ENCODE results near the gene SLITRK5.

SLITRK5 gene, protein sequence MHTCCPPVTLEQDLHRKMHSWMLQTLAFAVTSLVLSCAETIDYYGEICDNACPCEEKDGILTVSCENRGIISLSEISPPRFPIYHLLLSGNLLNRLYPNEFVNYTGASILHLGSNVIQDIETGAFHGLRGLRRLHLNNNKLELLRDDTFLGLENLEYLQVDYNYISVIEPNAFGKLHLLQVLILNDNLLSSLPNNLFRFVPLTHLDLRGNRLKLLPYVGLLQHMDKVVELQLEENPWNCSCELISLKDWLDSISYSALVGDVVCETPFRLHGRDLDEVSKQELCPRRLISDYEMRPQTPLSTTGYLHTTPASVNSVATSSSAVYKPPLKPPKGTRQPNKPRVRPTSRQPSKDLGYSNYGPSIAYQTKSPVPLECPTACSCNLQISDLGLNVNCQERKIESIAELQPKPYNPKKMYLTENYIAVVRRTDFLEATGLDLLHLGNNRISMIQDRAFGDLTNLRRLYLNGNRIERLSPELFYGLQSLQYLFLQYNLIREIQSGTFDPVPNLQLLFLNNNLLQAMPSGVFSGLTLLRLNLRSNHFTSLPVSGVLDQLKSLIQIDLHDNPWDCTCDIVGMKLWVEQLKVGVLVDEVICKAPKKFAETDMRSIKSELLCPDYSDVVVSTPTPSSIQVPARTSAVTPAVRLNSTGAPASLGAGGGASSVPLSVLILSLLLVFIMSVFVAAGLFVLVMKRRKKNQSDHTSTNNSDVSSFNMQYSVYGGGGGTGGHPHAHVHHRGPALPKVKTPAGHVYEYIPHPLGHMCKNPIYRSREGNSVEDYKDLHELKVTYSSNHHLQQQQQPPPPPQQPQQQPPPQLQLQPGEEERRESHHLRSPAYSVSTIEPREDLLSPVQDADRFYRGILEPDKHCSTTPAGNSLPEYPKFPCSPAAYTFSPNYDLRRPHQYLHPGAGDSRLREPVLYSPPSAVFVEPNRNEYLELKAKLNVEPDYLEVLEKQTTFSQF

DNA sequence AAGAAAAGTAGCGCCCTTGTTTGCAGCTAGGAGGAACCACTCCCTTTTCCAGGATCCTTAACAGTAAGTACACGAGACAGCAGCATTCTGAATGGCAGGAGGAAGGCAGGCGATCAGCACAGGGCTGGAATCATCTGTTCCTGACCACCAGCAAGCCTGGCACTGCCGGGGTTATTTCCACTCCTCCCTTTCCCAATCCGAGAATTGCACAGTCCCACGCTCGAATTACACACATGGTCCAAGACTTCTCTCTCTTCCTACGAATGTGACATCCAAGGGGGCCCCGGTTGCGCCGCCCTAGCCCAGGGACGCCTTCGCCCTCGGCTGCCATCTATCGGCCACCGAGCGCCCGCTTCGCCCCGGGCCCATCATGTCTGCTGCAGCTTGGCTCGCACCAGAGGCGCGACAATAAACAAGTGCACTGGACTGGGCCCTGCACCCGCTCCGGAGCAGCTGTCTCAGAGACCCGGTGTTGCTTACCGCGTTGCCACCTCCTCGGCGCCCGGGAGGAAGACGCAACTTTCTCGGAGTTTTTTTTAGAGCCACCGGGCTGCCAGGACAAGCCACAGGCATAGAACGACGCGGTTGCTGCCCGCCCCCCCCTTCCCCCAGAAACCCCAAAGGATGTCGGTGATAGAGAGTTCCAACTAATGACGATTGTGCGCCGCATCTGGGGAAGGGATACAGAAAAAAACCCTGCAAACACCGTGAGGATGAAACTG lies at the start of gene SLITRK5:
Gene SLITRK5, plus strand, starts transcription at position 341 of the 722 bp plus-strand sequence. CDS start 4,018 bp downstream, outside the sequence.
- DNase-seq = peak; percentile 46

DNA sequence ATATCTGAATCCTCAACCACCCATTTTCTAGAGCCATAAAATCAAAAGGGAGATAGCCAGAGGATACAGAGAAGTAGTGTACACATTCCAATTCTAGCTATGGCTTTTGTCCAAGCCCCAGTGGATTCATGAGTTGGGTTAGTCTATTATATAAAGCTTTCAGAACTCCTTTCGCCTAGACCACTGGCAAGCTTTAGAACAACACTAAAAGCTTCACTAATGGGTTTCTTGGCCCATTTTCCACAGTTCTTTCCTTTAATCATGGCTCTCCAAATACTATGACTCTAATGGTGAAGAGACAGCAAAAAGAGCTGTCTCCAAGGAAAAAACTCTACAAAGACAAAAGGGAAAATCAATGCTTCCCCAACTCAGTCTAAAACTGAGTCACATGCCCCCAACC lies 48.2 kb upstream of the SLITRK5 start:
- no peak for DNase-seq

DNA sequence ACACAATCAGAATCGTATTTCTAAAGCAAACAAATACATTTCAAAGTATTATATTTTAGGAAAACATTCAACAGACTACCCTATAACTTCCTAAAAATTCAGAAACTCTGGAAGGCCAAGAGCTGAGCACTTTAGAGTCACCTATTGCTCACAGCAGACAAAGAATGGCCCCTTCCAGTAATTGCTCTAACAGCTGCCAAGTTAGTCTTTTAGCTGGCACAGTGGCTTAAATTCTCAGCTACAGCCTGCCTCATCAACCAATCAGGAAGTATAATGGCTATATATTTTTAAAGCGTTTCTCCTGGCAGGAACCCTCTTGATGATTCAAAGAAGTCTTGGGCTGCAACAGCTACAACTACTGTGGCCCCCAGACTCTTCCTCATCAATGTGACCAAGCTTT lies 14.9 kb upstream of the SLITRK5 start:
- DNase-seq = no peak

DNA sequence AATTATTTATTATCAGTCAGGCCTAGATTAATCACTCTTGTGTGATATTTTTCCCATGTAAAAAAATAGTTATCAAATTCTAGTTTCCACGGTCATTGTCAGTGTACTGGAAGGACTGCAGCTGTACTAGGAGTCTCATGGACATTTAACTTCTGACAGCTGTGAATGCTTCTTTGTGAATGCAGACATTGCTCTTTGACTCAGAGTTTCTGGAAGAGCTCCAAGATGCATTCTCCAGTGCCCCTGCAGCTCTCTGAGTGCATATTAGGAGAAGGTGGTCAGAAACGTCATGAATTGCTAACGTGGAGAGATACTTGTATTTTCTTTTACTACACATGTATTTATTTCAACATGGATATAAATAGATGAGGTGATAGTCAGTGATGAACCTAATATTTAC lies 9.7 kb upstream of the SLITRK5 start:
- DNase-seq = no peak

DNA sequence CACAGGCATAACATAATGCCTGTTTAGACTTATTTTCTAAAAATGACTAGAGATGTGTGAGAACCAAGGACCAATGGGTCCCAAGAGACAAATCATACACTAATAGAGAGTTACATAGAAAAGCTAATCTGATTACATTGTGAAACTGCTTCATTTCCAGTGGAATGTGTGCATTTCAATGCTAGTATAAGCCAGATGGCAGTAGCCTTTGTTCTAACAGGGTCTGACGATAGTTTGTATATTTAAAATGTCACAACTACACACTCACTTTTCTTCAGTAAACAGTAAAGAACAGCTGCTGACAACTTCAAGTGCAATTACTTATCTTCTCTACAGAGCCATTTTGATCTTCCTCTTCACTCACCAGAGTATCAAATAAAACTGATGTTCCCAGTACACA lies 4.3 kb upstream of the SLITRK5 start:
- DNase-seq = no peak

DNA sequence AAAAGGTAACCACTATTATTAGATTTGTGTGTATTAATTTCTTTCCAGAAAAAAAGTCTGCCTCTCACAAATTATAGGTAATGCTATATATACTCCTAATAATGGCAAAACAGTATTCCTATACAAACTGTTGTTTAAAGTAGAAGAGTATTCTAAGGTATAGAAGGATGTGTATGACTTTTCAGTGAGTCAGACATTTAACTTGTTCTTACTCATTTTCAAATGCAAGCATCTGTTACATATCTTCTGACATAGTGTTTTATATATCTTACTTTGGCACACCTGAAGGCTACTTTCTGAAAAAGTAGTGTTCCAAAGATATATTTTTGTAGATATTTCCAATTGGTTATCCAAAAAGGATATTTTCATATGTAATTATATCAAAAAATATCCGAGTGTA lies 3.5 kb upstream of the SLITRK5 start:
- DNase-seq = no peak

DNA sequence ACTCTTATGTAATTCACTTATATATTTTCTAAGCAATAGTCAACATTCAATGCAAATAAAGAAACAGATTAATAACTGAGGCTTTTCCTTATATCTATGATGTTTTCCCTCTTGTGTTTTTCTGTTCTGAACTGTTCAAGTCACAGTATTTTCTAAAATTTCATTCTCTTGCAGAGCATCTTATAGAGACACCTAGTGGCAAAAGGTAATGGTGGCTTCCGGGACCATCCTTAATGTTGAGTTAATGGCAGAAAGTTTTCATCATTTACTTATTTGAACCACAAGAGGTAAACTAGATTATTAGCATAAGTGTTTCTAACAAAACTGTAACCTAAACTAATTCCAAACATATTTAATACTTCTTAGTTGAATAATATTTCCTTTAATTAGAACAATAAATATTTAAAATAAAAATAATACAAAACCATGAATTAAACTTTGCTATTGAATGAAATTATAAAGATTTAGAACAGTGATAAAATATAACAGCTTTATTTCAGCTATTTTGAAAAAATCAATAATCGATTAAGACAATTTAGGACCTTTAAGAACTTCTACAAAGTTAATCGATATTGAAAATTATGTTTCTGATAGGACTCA lies 1.7 kb upstream of the SLITRK5 start:
- DNase-seq = no peak

DNA sequence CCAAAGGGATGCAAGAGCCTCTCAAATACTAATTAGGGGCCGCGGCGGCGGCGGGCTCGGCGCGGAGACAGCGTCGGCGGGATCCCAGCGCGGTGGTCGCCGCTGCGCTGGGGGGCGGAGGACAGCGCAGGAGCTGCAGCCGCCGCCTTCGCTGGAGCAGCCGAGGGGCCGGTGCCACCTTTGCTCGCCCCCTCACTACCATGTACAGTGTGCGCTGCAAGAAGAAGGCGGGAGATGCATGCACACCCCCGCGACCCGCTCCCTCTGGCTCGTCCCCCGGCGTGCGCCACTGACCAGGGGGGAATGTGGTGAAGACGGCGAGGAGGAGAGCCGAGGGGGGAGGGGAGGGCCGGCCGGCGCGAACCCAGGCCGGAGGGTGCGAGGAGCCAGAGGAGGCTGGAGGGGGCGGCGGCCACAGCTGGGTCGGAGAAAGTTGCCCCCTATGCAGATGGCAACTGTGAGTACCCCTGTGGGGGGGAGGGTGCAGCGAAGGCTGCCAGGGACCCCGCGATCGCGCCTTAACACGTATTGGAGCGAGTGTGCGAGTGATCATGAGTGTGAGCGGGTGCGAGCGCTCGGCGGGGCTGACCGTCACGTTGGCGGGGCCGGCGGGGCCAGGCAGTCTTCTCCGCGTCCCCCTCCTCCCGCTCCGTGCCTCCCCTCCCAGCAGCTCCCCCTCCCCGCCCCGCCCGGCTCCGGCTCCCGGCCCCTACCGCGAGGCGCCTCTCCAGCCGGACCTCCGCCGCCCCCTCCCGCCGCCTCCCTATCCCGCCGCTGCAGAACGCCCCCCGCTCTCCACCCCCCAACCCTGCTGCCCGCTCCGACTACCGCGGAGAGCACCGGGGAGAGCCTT lies 808 bp downstream of the SLITRK5 start:
- DNase-seq = no peak

DNA sequence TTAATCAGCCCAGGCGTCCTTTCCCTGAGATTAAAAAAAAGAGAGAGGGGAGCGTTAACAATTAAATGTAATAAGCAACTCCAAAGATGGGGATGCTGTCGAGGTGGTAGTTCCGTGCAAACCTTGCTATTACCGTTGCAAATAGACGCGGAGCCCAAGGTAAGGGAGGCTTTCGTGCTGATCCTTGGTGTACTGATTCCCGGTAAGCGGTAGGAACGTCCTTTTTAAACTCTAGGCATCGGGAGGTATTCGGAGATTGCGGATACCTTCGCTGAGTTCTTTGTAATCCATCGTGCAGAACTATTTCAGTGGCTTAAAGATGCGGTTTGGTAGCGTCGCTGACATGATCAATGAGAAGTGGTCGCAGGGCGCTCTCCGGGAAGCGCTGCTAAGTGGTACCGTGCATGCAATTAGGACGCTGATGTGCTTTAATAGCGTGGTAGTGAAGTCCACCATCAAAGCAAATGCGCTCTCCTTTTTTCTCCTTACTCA lies 3.1 kb downstream of the SLITRK5 start:
- DNase-seq = no peak

DNA sequence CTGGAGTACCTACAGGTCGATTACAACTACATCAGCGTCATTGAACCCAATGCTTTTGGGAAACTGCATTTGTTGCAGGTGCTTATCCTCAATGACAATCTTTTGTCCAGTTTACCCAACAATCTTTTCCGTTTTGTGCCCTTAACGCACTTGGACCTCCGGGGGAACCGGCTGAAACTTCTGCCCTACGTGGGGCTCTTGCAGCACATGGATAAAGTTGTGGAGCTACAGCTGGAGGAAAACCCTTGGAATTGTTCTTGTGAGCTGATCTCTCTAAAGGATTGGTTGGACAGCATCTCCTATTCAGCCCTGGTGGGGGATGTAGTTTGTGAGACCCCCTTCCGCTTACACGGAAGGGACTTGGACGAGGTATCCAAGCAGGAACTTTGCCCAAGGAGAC lies 4.7 kb downstream of the SLITRK5 start:
- no peak for DNase-seq

DNA sequence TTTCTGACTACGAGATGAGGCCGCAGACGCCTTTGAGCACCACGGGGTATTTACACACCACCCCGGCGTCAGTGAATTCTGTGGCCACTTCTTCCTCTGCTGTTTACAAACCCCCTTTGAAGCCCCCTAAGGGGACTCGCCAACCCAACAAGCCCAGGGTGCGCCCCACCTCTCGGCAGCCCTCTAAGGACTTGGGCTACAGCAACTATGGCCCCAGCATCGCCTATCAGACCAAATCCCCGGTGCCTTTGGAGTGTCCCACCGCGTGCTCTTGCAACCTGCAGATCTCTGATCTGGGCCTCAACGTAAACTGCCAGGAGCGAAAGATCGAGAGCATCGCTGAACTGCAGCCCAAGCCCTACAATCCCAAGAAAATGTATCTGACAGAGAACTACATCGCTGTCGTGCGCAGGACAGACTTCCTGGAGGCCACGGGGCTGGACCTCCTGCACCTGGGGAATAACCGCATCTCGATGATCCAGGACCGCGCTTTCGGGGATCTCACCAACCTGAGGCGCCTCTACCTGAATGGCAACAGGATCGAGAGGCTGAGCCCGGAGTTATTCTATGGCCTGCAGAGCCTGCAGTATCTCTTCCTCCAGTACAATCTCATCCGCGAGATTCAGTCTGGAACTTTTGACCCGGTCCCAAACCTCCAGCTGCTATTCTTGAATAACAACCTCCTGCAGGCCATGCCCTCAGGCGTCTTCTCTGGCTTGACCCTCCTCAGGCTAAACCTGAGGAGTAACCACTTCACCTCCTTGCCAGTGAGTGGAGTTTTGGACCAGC lies 5.3 kb downstream of the SLITRK5 start:
- no peak for DNase-seq

DNA sequence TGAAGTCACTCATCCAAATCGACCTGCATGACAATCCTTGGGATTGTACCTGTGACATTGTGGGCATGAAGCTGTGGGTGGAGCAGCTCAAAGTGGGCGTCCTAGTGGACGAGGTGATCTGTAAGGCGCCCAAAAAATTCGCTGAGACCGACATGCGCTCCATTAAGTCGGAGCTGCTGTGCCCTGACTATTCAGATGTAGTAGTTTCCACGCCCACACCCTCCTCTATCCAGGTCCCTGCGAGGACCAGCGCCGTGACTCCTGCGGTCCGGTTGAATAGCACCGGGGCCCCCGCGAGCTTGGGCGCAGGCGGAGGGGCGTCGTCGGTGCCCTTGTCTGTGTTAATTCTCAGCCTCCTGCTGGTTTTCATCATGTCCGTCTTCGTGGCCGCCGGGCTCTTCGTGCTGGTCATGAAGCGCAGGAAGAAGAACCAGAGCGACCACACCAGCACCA lies 5.9 kb downstream of the SLITRK5 start:
- DNase-seq = no peak

DNA sequence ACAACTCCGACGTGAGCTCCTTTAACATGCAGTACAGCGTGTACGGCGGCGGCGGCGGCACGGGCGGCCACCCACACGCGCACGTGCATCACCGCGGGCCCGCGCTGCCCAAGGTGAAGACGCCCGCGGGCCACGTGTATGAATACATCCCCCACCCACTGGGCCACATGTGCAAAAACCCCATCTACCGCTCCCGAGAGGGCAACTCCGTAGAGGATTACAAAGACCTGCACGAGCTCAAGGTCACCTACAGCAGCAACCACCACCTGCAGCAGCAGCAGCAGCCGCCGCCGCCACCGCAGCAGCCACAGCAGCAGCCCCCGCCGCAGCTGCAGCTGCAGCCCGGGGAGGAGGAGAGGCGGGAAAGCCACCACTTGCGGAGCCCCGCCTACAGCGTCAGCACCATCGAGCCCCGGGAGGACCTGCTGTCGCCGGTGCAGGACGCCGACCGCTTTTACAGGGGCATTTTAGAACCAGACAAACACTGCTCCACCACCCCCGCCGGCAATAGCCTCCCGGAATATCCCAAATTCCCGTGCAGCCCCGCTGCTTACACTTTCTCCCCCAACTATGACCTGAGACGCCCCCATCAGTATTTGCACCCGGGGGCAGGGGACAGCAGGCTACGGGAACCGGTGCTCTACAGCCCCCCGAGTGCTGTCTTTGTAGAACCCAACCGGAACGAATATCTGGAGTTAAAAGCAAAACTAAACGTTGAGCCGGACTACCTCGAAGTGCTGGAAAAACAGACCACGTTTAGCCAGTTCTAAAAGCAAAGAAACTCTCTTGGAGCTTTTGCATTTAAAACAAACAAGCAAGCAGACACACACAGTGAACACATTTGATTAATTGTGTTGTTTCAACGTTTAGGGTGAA lies 6.6 kb downstream of the SLITRK5 start:
- no peak for DNase-seq

DNA sequence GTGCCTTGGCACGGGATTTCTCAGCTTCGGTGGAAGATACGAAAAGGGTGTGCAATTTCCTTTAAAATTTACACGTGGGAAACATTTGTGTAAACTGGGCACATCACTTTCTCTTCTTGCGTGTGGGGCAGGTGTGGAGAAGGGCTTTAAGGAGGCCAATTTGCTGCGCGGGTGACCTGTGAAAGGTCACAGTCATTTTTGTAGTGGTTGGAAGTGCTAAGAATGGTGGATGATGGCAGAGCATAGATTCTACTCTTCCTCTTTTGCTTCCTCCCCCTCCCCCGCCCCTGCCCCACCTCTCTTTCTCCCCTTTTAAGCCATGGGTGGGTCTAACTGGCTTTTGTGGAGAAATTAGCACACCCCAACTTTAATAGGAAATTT lies 7.2 kb downstream of the SLITRK5 start:
- no peak for DNase-seq

DNA sequence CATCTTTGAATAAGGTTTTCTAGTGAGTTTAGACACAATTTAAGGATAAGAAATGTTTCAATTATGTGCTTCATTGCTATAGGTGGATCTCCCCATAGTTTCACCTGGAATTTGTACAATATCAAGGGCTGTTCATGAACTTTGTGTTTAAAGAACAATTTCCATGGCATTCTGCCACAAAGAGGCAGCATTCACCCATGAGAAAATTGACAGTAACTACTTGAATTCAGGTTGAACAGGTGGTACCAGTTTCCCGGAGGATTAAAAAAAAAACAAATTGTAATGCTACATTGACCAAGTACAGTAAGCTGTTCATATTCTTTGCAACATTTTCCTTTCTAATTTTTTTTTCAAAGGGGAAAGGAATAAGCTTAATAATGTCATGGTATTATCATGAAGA lies 9.1 kb downstream of the SLITRK5 start:
- DNase-seq = no peak

DNA sequence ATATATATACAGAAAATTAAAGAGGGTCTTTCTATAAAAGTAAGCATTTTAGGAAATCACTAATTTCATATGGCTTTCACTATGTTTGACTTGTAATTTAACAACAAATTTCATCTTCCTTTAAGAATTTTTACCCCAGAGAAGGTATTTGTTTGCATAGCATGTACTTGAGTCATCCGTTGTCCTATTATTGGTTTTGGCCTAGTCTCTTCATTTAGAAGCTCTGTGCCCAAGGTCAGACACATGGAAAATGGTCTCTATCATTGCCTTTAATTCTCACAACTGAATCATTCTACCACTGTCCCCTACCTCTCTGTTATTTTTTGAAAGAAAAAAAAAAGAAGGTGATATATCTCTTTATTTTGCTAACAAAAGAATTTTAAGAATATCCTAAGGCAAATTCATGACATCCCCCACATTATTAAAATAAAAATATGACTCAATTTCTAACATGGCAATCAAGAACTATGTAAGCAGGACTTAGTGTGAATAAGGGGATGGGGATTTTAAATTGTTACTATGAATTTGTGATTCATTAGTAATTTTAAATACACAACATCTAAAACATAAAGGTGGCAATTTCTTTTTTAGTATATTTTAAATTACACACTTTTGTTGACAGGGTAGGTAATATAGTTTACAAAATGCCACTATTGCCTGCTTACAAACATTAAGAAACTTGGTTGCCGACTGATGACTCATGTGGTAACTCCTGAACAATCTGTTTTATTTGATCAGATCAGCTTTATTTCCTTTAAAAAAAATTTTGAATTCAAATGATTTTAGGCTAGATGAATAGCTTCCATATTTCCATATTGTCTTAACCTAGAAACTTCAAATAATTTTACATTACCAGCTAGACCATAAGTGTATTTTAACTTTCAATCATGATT lies 13.9 kb downstream of the SLITRK5 start:
- no peak for DNase-seq

DNA sequence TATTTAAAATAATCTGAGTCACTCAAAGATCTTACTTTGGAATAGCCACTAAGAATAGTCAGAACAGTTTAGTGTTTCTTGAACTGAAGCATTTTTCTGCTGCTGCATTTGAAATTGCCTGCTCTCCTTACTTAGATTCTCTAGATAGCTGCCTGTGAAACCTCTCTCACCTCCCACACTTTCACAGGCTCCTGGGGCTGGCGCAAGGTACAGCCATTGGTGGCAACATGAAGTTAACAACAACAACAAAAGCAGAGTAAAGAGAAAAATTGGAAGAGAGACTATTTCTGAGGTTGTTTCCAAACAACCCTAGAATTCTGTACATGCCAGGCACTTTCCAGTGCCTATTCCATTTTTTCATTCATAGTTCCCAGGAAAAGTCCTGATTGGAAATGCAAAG lies 25.3 kb downstream of the SLITRK5 start:
- no peak for DNase-seq

DNA sequence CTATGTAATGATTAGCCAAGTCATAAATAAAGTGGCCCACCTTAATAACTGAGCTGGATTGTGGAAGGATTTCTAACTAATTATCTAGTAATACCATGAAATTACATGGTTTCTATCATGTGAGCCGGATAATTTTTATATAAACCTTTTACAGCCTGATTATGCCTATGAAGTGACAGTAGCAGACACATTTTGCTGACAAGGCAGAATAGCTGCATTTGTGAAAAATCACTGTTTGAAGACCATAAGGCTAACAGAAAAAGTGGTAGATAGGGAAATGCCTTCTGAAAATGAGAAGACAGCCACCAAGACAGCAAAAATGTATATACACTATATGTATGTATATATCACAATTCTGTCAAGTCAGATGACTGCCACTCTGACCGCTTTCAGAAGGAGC lies 27.1 kb downstream of the SLITRK5 start:
- no peak for DNase-seq

DNA sequence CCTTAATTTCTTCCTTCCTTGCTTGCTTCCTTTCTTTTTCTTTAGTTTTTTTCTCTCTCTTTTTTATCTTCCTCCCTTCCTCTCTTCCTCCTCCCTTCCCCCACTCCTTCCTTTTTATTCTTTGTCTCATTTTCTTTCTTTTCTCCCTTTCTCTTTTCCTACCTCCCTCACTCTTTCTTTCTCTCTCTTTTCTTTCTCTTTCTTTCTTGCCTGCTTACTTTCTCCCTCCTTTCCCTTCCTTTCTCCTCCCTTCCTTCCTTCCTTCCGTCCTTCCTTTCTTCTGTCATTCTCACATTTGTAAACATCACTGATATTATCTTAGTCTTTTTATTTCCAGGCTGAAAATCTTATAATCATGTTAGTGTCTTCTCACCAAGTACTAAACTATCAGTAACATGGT lies 38.8 kb downstream of the SLITRK5 start:
- no peak for DNase-seq
